GM21786 (cell line): Measurements from ENCODE around the gene ZDHHC20.

Experiments used
- ATAC-seq: cut with Tn5 transposase; IDR thresholded peaks from one replicate; pipeline ENCODE4 v1.9.1; 2021; ENCODE audit not compliant: unreplicated experiment

The ZDHHC20 gene

GRCh38 chr13:21458813-21459701 is at the start of gene ZDHHC20:
ZDHHC20 (minus strand) TSS chr13:21459303; CDS start chr13:21459171, 132 bp downstream.
- peak; percentile 75 for ATAC-seq

GRCh38 chr13:21504379-21504778 is 45.3 kb upstream of the ZDHHC20 start:
- ATAC-seq: no peak

GRCh38 chr13:21501686-21502085 is 42.6 kb upstream of the ZDHHC20 start:
- ATAC-seq: no peak

GRCh38 chr13:21486322-21486721 is 27.2 kb upstream of the ZDHHC20 start:
- ATAC-seq: no peak

- no peak for ATAC-seq
Measured at GRCh38 chr13:21483748-21484147, 24.6 kb upstream of the ZDHHC20 start.

- ATAC-seq: no peak
Measured at GRCh38 chr13:21481359-21481758, 22.3 kb upstream of the ZDHHC20 start.

GRCh38 chr13:21478881-21479808 is 20.0 kb upstream of the ZDHHC20 start:
- no peak for ATAC-seq

GRCh38 chr13:21476893-21477472 is 17.9 kb upstream of the ZDHHC20 start:
- ATAC-seq: peak; percentile 88

GRCh38 chr13:21475115-21475514 is 16.0 kb upstream of the ZDHHC20 start:
- no peak for ATAC-seq

GRCh38 chr13:21470785-21471184 is 11.7 kb upstream of the ZDHHC20 start:
- ATAC-seq: no peak

GRCh38 chr13:21466527-21466926 is 7.4 kb upstream of the ZDHHC20 start:
- ATAC-seq: no peak

GRCh38 chr13:21465710-21466160 is 6.6 kb upstream of the ZDHHC20 start:
- ATAC-seq: no peak

GRCh38 chr13:21463424-21463823 is 4.3 kb upstream of the ZDHHC20 start:
- no peak for ATAC-seq

- ATAC-seq: no peak
Measured at GRCh38 chr13:21461131-21461530, 2.0 kb upstream of the ZDHHC20 start.

- ATAC-seq: peak; percentile 41
Measured at GRCh38 chr13:21458451-21458812, 671 bp downstream of the ZDHHC20 start.

GRCh38 chr13:21453387-21454081 is 5.6 kb downstream of the ZDHHC20 start:
- ATAC-seq: no peak

GRCh38 chr13:21450936-21451335 is 8.2 kb downstream of the ZDHHC20 start:
- no peak for ATAC-seq

- no peak for ATAC-seq
Measured at GRCh38 chr13:21446656-21447055, 12.4 kb downstream of the ZDHHC20 start.

- no peak for ATAC-seq
Measured at GRCh38 chr13:21445759-21446158, 13.3 kb downstream of the ZDHHC20 start.

- no peak for ATAC-seq
Measured at GRCh38 chr13:21443171-21443570, 15.9 kb downstream of the ZDHHC20 start.

- ATAC-seq: no peak
Measured at GRCh38 chr13:21436582-21436981, 22.5 kb downstream of the ZDHHC20 start.
